PFSK-1 (cell line): Measurements from ENCODE around the gene TENT5C.

Experiments used
- POLR2AphosphoS5 ChIP-seq: IDR thresholded peaks from 2 replicates; pipeline ENCODE4 v1.6.1; 2012; ENCODE audit warnings: low read depth, mild to moderate bottlenecking, control low read depth, low read length, moderate library complexity
- SIN3A ChIP-seq: IDR thresholded peaks from 2 replicates; pipeline ENCODE4 v1.6.1; 2012; ENCODE audit warnings: mild to moderate bottlenecking, low read length, moderate library complexity, borderline replicate concordance; ENCODE audit not compliant: insufficient read depth
- TAF1 ChIP-seq: IDR thresholded peaks from 2 replicates; pipeline ENCODE4 v1.6.1; 2012; ENCODE audit warnings: low read length, control low read depth, borderline replicate concordance; ENCODE audit not compliant: insufficient read depth
- TF ChIP-seq, protein P1 (sequence below), 2 experiments: IDR thresholded peaks; 2 replicates each; pipeline versions ENCODE4 v1.6.1 to v1.8.0; 2011 to 2012; ENCODE audit warnings: low read depth in 2 of 2, low read length in 2 of 2, control low read depth in 1 of 2, inconsistent platforms in 1 of 2, mild to moderate bottlenecking in 1 of 2, moderate library complexity in 1 of 2; ENCODE audit not compliant: insufficient read depth in 1 of 2

DNA sequence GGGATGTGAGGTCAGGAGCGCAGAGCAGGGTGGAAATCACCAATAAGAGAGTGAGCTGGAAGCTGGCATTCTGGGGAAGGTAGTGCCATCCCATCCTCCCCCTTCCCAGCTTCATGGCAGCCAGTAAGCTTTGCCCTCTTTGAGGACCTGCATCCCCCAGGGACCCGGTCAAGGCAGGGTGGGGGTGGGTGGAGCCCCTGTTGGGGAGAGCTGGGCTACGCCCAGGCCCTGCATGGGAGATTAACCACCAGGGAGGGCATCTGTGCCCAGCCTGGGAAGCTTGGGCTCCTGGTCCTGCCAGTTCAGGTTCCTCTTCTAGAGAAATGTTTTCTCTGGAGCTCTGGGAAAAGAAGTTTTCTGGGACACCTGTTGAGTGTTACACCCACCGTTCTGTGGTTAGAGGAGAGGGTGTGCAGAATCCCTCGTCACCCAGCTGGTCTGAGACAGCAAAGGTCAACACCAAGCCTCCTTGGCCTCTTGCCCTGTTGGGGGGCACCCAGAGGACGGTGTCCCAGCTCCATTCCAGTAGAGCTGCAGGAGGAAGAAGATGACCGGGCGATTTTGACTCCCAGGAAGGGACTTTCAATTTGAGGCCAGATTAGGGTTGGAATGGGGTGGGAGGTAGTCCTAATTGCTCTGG is 30.1 kb upstream of the TENT5C start:
- TF ChIP-seq POLR2AphosphoS5 (no peak), TAF1 (no peak), SIN3A (no peak)
- TF ChIP-seq, protein P1, sequence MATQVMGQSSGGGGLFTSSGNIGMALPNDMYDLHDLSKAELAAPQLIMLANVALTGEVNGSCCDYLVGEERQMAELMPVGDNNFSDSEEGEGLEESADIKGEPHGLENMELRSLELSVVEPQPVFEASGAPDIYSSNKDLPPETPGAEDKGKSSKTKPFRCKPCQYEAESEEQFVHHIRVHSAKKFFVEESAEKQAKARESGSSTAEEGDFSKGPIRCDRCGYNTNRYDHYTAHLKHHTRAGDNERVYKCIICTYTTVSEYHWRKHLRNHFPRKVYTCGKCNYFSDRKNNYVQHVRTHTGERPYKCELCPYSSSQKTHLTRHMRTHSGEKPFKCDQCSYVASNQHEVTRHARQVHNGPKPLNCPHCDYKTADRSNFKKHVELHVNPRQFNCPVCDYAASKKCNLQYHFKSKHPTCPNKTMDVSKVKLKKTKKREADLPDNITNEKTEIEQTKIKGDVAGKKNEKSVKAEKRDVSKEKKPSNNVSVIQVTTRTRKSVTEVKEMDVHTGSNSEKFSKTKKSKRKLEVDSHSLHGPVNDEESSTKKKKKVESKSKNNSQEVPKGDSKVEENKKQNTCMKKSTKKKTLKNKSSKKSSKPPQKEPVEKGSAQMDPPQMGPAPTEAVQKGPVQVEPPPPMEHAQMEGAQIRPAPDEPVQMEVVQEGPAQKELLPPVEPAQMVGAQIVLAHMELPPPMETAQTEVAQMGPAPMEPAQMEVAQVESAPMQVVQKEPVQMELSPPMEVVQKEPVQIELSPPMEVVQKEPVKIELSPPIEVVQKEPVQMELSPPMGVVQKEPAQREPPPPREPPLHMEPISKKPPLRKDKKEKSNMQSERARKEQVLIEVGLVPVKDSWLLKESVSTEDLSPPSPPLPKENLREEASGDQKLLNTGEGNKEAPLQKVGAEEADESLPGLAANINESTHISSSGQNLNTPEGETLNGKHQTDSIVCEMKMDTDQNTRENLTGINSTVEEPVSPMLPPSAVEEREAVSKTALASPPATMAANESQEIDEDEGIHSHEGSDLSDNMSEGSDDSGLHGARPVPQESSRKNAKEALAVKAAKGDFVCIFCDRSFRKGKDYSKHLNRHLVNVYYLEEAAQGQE (IDR thresholded peaks at IDR 0.05; ENCODE audit: insufficient read depth in 1 of 2, low read depth in 2 of 2, low read length in 2 of 2) = no peak
